SK-N-MC (cell line): ENCODE measurements around the gene ECHS1.
"Not testable (repeated sequence)": the region's sequence is repeated elsewhere in the genome, so short reads cannot be mapped to it uniquely, and the experiment has no call there.

Experiments
- DNase-seq: peaks from one replicate; pipeline ENCODE4 v3.0.0-alpha.2; 2011; ENCODE audit warnings: low read depth, low spot score
- H3K27ac ChIP-seq: fragments of 200-600 bp; sonication (generic); 2 replicates; pipeline ENCODE4 v1.5.1; 2016; ENCODE audit warnings: mixed run types
- H3K36me3 ChIP-seq: fragments of 200-600 bp; sonication (generic); 2 replicates; pipeline ENCODE4 v1.6.1; 2017; ENCODE audit warnings: antibody characterized with exemption, low read length, mixed read lengths; ENCODE audit not compliant: insufficient read depth
- H3K4me3 ChIP-seq: fragments of 200-600 bp; sonication (generic); 2 replicates; pipeline ENCODE4 v1.5.1; 2016
- H3K9ac ChIP-seq: fragments of 200-600 bp; sonication (generic); 2 replicates; pipeline ENCODE4 v1.8.0; 2017; ENCODE audit warnings: mixed run types, mixed read lengths; ENCODE audit not compliant: insufficient read length
- H3K9me3 ChIP-seq: fragments of 200-600 bp; sonication (generic); 2 replicates; pipeline ENCODE4 v1.6.1; 2017; ENCODE audit warnings: low read depth, mild to moderate bottlenecking, antibody characterized with exemption, low read length, moderate library complexity, mixed read lengths
- EZH2 ChIP-seq: fragments of 200-600 bp; sonication (generic); IDR thresholded peaks from one replicate; pipeline ENCODE4 v1.6.1; 2017; ENCODE audit warnings: antibody characterized with exemption
- FOXP2 ChIP-seq: optimal IDR thresholded peaks from 2 replicates; pipeline ENCODE3; 2011; ENCODE audit warnings: mild to moderate bottlenecking, moderate library complexity; ENCODE audit not compliant: insufficient read depth; ENCODE audit errors: extremely low read length, control extremely low read depth
- POLR2AphosphoS5 ChIP-seq: IDR thresholded peaks from 2 replicates; pipeline ENCODE4 v1.6.1; 2012; ENCODE audit warnings: mild to moderate bottlenecking, low read depth, low read length, borderline replicate concordance

ECHS1 gene

DNA sequence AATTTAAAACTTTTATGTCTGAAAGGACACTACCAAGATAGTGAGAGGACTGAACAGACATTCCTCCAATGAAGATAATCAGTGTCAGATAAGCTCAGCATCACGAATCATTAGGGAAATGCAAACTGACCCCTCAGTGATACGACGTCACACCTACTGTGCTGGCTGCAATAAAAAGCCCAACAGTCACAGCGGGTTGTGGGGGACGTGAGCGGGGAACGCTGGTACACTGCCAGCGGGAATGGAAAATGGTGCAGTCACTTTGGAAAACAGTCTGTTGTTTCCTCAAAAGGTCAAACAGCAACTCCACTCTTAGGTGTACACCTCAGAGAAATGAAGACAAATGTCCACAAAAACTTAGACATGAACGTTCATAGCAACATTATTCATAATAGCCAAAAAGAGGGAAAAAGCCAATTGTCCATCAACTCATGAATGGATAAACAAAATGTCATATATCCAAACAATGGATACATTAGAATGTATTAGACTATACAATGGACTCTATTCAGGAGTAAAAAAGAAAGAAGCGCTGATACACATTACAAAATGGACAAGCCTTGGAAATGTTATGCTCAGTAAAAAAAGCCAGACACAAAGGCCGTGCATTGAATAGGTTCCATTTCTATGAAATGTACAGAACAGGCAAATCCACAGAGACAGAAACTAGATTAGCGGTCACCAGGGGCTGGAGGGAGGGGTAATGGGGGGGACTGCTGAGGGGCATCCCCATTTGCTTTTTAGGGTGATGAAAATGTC lies 2.4 kb upstream of the ECHS1 start:
- TF ChIP-seq POLR2AphosphoS5 (no peak), EZH2 (no peak), FOXP2 (no peak)
- DNase-seq: no peak
- no peaks in the 10 kb centered on the region for H3K36me3 ChIP-seq
- no peak overlapping the region for H3K27ac ChIP-seq
- H3K9me3 ChIP-seq: no peaks in the 10 kb centered on the region
- H3K4me3 ChIP-seq: no peak overlapping the region
- no peak overlapping the region for H3K9ac ChIP-seq

DNA sequence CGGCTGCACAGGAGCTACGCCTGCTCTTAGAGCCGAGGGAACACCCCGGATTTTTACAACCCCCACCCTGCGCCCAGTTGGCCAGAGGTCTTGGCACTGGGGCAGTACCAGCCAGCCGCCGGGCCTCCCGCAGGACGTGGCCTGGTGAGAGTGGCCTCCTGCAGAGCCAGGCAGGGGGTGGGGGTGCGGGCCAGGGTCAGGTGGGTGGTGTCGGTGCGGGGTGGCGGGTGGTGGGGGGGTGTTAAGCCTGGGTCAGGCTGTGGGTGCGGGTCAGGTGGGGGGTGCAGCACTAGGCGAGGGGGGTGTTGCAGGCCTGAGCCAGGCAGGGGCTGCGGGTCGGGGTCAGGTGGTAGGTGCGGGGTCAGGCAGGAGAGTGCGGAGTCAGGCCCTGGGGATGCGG lies 647 bp downstream of the ECHS1 start:
- Histone ChIP-seq H3K36me3 (no peaks in the 10 kb centered on the region; the same call in 1 of the 2 replicates), H3K9me3 (no peaks in the 10 kb centered on the region), H3K9ac (no peak overlapping the region), H3K27ac (no peak overlapping the region), H3K4me3 (no peak overlapping the region)
- TF ChIP-seq FOXP2 (no peak), POLR2AphosphoS5 (no peak), EZH2 (no peak)
- no peak for DNase-seq

GRCh38 chr10:133370030-133370786 lies 2.9 kb downstream of the ECHS1 start:
- Histone ChIP-seq H3K9ac (no peak overlapping the region), H3K36me3 (no peaks in the 10 kb centered on the region; the same call in 1 of the 2 replicates), H3K9me3 (no peaks in the 10 kb centered on the region), H3K27ac (no peak overlapping the region), H3K4me3 (no peak overlapping the region)
- TF ChIP-seq POLR2AphosphoS5: no peak
- TF ChIP-seq FOXP2: no peak
- TF ChIP-seq EZH2: no peak
- DNase-seq: no peak

DNA sequence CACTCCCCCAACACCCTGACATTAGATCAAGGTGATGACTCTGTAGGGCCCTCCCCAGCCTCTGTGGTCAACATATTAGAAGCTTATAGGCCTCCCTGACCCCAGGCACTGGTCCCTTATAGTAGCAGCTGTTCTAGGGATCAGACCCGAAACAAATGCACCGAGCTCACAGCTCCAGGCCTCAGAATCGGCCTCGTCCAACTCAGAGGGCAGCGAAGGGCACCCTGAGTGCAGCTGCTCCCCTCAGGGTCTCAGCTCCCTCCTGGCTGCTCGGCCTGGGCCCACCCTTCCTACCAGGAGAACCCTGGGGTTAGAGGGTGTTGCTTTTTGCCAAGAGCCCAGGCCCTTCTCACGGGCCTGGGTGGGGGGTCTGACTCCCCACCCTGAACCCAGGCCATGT lies 5.0 kb downstream of the ECHS1 start:
- Histone ChIP-seq H3K9ac (no peak overlapping the region), H3K36me3 (no peaks in the 10 kb centered on the region; the same call in 1 of the 2 replicates), H3K4me3 (no peak overlapping the region), H3K27ac (no peak overlapping the region), H3K9me3 (no peaks in the 10 kb centered on the region)
- TF ChIP-seq FOXP2 (no peak), EZH2 (no peak), POLR2AphosphoS5 (no peak)
- no peak for DNase-seq

DNA sequence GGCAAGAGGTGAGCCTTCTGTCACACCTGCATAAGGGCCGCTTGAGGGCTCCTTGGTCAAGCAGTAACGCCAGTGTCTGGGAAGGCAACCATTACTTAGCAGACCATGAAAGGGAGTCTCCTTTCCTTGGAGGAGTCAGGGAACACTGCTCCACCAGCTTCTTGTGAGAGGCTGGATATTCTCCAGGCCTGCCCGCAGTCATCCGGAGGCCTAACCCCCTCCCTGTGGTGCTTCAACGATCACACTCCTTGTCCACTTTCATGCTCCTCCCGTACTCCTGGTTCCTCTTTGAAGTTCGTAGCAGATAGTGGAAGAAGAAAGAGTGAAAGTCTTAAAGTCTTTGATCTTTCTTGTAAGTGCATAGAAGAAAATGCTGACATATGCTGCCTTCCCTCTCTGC lies 5.7 kb downstream of the ECHS1 start:
- H3K4me3 ChIP-seq, H3K9ac ChIP-seq, H3K27ac ChIP-seq, DNase-seq, H3K36me3 ChIP-seq, H3K9me3 ChIP-seq: not testable (repeated sequence)

- no peak for TF ChIP-seq POLR2AphosphoS5
- no peak for TF ChIP-seq EZH2
- no peak for TF ChIP-seq FOXP2
- Histone ChIP-seq H3K9me3 (no peaks in the 10 kb centered on the region), H3K4me3 (no peak overlapping the region), H3K9ac (no peak overlapping the region), H3K27ac (no peak overlapping the region), H3K36me3 (no peaks in the 10 kb centered on the region; the same call in 1 of the 2 replicates)
- no peak for DNase-seq
Observed at GRCh38 chr10:133366751-133367150, 6.4 kb downstream of the ECHS1 start.

DNA sequence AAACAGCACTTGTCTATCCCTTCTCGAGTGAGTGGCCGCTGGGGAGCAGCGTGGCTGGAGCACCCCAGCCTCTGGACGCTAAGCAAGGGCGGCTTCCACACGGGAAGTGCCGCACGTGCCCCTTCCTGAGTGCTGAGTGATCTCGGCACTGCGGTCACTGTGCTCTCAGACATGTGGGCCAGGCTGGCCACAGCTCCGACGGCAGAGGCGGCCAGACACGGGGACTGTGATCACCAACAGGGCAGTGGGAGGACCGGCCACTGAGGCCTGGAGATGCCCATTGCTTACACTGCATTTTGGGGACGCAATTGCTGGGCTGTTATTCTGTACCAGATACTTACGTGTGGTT lies 7.0 kb downstream of the ECHS1 start:
- no peaks in the 10 kb centered on the region for H3K9me3 ChIP-seq
- H3K36me3 ChIP-seq: no peaks in the 10 kb centered on the region; the same call in 1 of the 2 replicates
- no peak overlapping the region for H3K4me3 ChIP-seq
- no peak for DNase-seq
- H3K9ac ChIP-seq: no peak overlapping the region
- H3K27ac ChIP-seq: no peak overlapping the region
- no peak for TF ChIP-seq FOXP2

DNA sequence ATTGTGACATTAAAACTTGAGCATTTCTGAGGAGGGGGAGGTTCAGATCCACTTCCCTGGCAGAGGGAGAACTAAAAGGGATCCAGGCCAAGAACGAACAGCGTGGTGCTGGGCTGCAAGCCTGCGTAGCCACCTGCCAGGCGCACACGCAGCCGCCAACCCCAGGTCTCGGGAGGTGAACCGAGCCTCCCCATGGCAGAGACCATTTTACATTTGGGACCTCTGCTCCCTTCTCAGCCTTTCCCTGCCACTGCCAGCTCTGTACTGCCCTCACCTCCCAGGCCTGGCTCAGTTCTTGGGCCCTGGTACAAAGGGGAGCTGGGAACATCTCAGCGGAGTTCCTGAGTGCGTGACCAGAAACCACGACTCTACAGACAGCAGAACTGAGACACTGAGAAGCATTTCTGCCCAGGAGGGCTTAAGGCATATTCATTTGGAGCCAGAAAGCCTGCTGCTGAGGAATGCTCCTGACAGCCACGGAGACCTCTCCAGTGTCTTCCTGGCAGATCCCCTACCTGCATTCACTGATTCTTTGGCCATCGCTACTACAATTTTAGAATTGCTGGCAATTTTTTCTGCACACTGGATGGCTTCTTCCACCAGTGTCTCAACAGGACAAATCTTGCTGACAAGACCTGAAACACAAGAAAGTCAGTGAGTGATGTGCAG lies 7.6 kb downstream of the ECHS1 start:
- no peak overlapping the region for H3K27ac ChIP-seq
- DNase-seq: no peak

More for the DNA sequence above, 7.6 kb downstream of the ECHS1 start:
- no peaks in the 10 kb centered on the region; the same call in 1 of the 2 replicates for H3K36me3 ChIP-seq
- no peak overlapping the region for H3K4me3 ChIP-seq
- H3K9me3 ChIP-seq: no peaks in the 10 kb centered on the region
- no peak overlapping the region for H3K9ac ChIP-seq
- TF ChIP-seq POLR2AphosphoS5 (no peak), FOXP2 (no peak), EZH2 (no peak)
